Liver (tissue), 3 donors: ENCODE results near the gene CDH6.

Source experiments
- CTCF ChIP-seq: fragments of 150-350 bp; IDR thresholded peaks from 2 replicates; pipeline ENCODE4 v1.5.1; 2017; ENCODE audit warnings: improper control_type of control experiment, low read depth, low read length; ENCODE audit not compliant: missing input control
- EGR1 ChIP-seq, 2 donors: IDR thresholded peaks; 2 replicates each; pipeline ENCODE4 v1.6.1; 2016 to 2018; ENCODE audit warnings: antibody characterized with exemption in 2 of 2, low read depth in 2 of 2
- GABPA ChIP-seq, 2 donors: IDR thresholded peaks in 1 of 2; conservative IDR thresholded peaks in 1 of 2; 2 replicates each; pipeline ENCODE4 v1.6.1; 2016; ENCODE audit warnings: antibody characterized with exemption in 2 of 2, mild to moderate bottlenecking in 1 of 2, moderate library complexity in 1 of 2
- donor health status: healthy.
- donor health status: healthy.

GRCh38 chr5:31333475-31333874, 140.0 kb downstream of the CDH6 start:
- TF ChIP-seq CTCF (no peak), EGR1 (IDR thresholded peaks at IDR 0.05; ENCODE audit: low read depth in 2 of 2) (no peak), GABPA (IDR thresholded peaks at IDR 0.05 in 1 of 2, conservative IDR thresholded peaks at IDR 0.05 in 1 of 2) (no peak)
